H1 (cell line): ENCODE measurements around the gene CEP89.

ENCODE experiments used
- EP300 ChIP-seq, 2 experiments: IDR thresholded peaks; 1 replicate in 1 of 2; 2 replicates in 1 of 2; pipeline ENCODE4 v1.6.1; 2011 to 2012; ENCODE audit warnings: low read depth in 2 of 2, low read length in 2 of 2, mild to moderate bottlenecking in 2 of 2, borderline replicate concordance in 1 of 2, inconsistent platforms in 1 of 2, moderate library complexity in 1 of 2
- EZH2 ChIP-seq: fragments of 200-600 bp; sonication (generic); IDR thresholded peaks from 2 replicates; pipeline ENCODE4 v1.7.1; 2012; ENCODE audit warnings: low read depth, mild to moderate bottlenecking, moderate library complexity, low read length, inconsistent platforms; ENCODE audit not compliant: severe bottlenecking
- GTF2F1 ChIP-seq: IDR thresholded peaks from 2 replicates; pipeline ENCODE4 v1.6.1; 2012; ENCODE audit warnings: low read depth, low read length, improper control_type of control experiment, borderline replicate concordance
- KDM1A ChIP-seq: fragments of 200-600, 300-600 bp; sonication (generic); IDR thresholded peaks from 2 replicates; pipeline ENCODE4 v1.7.1; 2016; ENCODE audit warnings: mild to moderate bottlenecking, low read length, borderline replicate concordance
- SIN3A ChIP-seq, 2 experiments: IDR thresholded peaks in 1 of 2; conservative IDR thresholded peaks in 1 of 2; 2 replicates each; pipeline ENCODE4 v1.6.1; 2011 to 2012; ENCODE audit warnings: low read length in 2 of 2, improper control_type of control experiment in 1 of 2, low read depth in 1 of 2, mild to moderate bottlenecking in 1 of 2
- TEAD4 ChIP-seq: IDR thresholded peaks from 2 replicates; pipeline ENCODE4 v1.6.1; 2012; ENCODE audit warnings: low read depth, low read length, inconsistent platforms, mixed read lengths
- TF ChIP-seq, protein P1 (sequence below): IDR thresholded peaks from 2 replicates; pipeline ENCODE4 v1.6.1; 2012; ENCODE audit warnings: low read length, inconsistent platforms
- TF ChIP-seq, protein P2 (sequence below), 3 experiments: IDR thresholded peaks; 1 replicate in 2 of 3; 2 replicates in 1 of 3; pipeline versions ENCODE4 v1.5.1 to v1.6.1; 2011; ENCODE audit warnings: low read length in 3 of 3, mild to moderate bottlenecking in 3 of 3, inconsistent platforms in 2 of 3, low read depth in 1 of 3, moderate library complexity in 1 of 3; ENCODE audit not compliant: insufficient read depth in 1 of 3; ENCODE audit errors: control extremely low read depth in 1 of 3
- TF ChIP-seq, protein P3 (sequence below): IDR thresholded peaks from 2 replicates; pipeline ENCODE4 v1.6.1; 2011; ENCODE audit warnings: low read depth, mild to moderate bottlenecking, low read length; ENCODE audit not compliant: insufficient read depth

DNA sequence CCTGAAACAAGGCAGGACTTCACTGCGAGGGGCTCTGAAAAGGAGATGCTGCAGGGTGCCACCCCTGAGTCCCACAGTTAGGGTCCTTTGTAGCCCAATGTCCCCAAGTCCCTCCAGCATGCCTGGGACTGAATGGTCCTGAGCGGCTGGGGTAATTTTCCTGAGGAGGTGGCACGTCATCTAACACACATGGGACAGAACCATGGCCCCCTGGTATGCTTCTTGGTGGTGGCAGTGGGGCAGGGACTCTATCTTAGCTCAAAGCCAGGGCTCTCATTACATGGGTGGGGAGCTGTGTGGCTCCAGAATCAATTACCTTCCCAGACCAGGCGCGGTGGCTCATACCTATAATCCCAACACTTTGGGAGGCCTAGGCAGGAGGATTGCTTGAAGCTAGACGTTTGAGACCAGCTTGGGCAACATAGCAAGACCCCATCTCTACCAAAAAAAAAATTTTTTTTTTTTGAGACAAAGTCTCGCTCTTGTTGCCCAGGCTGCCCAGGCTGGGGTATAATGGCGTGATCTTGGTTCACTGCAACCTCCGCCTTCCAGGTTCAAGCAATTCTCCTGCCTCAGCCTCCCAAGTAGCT, 94.3 kb downstream of the CEP89 start:
- TF ChIP-seq EZH2: no peak
- TF ChIP-seq EP300 (IDR thresholded peaks at IDR 0.05; ENCODE audit: borderline replicate concordance in 1 of 2, low read depth in 2 of 2, low read length in 2 of 2): no peak
- TF ChIP-seq TEAD4: no peak
- TF ChIP-seq SIN3A (conservative IDR thresholded peaks at IDR 0.05 in 1 of 2, IDR thresholded peaks at IDR 0.05 in 1 of 2; ENCODE audit: low read depth in 1 of 2, low read length in 2 of 2): no peak
- no peak for TF ChIP-seq KDM1A
- TF ChIP-seq, protein P1, sequence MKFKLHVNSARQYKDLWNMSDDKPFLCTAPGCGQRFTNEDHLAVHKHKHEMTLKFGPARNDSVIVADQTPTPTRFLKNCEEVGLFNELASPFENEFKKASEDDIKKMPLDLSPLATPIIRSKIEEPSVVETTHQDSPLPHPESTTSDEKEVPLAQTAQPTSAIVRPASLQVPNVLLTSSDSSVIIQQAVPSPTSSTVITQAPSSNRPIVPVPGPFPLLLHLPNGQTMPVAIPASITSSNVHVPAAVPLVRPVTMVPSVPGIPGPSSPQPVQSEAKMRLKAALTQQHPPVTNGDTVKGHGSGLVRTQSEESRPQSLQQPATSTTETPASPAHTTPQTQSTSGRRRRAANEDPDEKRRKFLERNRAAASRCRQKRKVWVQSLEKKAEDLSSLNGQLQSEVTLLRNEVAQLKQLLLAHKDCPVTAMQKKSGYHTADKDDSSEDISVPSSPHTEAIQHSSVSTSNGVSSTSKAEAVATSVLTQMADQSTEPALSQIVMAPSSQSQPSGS: no peak
- TF ChIP-seq, protein P2, sequence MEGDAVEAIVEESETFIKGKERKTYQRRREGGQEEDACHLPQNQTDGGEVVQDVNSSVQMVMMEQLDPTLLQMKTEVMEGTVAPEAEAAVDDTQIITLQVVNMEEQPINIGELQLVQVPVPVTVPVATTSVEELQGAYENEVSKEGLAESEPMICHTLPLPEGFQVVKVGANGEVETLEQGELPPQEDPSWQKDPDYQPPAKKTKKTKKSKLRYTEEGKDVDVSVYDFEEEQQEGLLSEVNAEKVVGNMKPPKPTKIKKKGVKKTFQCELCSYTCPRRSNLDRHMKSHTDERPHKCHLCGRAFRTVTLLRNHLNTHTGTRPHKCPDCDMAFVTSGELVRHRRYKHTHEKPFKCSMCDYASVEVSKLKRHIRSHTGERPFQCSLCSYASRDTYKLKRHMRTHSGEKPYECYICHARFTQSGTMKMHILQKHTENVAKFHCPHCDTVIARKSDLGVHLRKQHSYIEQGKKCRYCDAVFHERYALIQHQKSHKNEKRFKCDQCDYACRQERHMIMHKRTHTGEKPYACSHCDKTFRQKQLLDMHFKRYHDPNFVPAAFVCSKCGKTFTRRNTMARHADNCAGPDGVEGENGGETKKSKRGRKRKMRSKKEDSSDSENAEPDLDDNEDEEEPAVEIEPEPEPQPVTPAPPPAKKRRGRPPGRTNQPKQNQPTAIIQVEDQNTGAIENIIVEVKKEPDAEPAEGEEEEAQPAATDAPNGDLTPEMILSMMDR (IDR thresholded peaks at IDR 0.05; ENCODE audit: control extremely low read depth in 1 of 3, insufficient read depth in 1 of 3, low read depth in 1 of 3, low read length in 3 of 3): no peak
- no peak for TF ChIP-seq GTF2F1
- TF ChIP-seq, protein P3, sequence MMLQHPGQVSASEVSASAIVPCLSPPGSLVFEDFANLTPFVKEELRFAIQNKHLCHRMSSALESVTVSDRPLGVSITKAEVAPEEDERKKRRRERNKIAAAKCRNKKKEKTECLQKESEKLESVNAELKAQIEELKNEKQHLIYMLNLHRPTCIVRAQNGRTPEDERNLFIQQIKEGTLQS: no peak
